Bronchial epithelial cell (primary cell): ENCODE results near the gene ARID3C. TPM values are rescaled to one million over a fixed set of nuclear protein-coding genes. Genes with fewer than 3 reads are reported as not detected.

Experiments
- DNase-seq: peaks from one replicate; pipeline ENCODE4 v3.0.0-alpha.2; 2010; ENCODE audit warnings: low read depth
- FAIRE-seq: peaks from 2 replicates; lab custom pipeline; 2011; peaks lifted over from hg19 to GRCh38; lab: Jason Lieb, UNC
- H3K27me3 ChIP-seq: 2 replicates; pipeline ENCODE4 v1.5.1; 2011; ENCODE audit warnings: low read length; ENCODE audit not compliant: control insufficient read depth, insufficient read depth
- H3K36me3 ChIP-seq: 2 replicates; pipeline ENCODE4 v1.5.1; 2011; ENCODE audit warnings: low read length; ENCODE audit not compliant: control insufficient read depth, insufficient read depth
- H3K4me3 ChIP-seq: 2 replicates; pipeline ENCODE4 v1.5.1; 2011; ENCODE audit warnings: mild to moderate bottlenecking, low read depth, low read length, control low read depth
- total RNA-seq: library from RNA; depleted of rRNA; stranded (reverse); fragments of >200 nt; gene quantifications from 2 replicates; pipeline ENCODE4 v1.2.1, GENCODE V29; 2014
- TF ChIP-seq, protein P1 (sequence below): IDR thresholded peaks from 2 replicates; pipeline ENCODE4 v1.5.1; 2011; ENCODE audit warnings: mild to moderate bottlenecking, moderate library complexity, low read length, control low read depth, inconsistent platforms; ENCODE audit not compliant: insufficient read depth, severe bottlenecking

The ARID3C gene
- total RNA-seq, 1 donor from 2014 or later, result 0.26 TPM

GRCh38 chr9:34577400-34578240, 51.2 kb downstream of the ARID3C start:
- TF ChIP-seq, protein P1, sequence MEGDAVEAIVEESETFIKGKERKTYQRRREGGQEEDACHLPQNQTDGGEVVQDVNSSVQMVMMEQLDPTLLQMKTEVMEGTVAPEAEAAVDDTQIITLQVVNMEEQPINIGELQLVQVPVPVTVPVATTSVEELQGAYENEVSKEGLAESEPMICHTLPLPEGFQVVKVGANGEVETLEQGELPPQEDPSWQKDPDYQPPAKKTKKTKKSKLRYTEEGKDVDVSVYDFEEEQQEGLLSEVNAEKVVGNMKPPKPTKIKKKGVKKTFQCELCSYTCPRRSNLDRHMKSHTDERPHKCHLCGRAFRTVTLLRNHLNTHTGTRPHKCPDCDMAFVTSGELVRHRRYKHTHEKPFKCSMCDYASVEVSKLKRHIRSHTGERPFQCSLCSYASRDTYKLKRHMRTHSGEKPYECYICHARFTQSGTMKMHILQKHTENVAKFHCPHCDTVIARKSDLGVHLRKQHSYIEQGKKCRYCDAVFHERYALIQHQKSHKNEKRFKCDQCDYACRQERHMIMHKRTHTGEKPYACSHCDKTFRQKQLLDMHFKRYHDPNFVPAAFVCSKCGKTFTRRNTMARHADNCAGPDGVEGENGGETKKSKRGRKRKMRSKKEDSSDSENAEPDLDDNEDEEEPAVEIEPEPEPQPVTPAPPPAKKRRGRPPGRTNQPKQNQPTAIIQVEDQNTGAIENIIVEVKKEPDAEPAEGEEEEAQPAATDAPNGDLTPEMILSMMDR, result no peak
- Histone ChIP-seq H3K36me3 (no peaks in the 10 kb centered on the region), H3K4me3 (no peak overlapping the region), H3K27me3 (peaks cover 46% of the 10 kb centered on the region)
- no peak for DNase-seq
- FAIRE-seq, result no peak

DNA sequence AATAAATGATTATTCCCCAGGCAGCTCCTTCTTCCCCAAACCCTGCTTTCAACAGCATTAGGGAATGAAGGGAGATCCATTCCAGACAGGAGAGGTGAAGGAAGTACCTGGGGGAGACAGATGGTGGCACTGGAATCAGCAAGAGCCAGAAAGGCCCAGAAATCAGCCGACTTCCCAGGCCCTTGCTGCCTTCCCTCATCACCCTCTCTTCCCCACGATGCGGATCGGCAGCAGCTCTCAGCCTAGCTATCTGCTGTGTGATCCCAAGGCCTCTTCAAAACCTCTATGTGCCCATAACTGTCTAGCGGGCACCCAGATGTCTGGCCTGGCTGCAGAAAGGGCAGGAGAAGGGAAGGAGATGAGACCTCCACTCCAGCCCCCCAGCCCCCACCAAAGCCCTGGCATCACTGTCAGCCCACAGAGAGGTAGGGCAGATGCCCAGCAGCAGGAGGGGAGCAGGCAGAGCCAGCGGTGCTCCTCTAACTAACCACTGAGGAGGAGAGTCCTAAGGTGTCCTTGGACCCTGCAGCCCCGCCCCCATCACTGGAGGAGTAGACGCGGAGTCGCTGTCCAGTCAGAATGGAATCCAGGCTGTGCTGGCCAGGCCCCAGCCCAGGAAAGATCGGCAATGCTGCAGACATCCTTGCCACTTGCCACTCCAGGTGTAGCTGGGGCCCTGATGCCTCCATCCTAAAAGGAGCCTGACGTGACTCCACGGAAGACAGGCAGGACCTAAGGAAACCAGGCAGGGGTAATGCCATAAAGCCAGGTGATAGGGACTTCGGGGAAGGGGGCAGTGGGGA, 52.1 kb downstream of the ARID3C start:
- DNase-seq (no peak), FAIRE-seq (no peak)
- H3K27me3 ChIP-seq, result peaks cover 44% of the 10 kb centered on the region
- TF ChIP-seq, protein P1, result no peak
- H3K4me3 ChIP-seq, result no peak overlapping the region
- H3K36me3 ChIP-seq, result no peaks in the 10 kb centered on the region

DNA sequence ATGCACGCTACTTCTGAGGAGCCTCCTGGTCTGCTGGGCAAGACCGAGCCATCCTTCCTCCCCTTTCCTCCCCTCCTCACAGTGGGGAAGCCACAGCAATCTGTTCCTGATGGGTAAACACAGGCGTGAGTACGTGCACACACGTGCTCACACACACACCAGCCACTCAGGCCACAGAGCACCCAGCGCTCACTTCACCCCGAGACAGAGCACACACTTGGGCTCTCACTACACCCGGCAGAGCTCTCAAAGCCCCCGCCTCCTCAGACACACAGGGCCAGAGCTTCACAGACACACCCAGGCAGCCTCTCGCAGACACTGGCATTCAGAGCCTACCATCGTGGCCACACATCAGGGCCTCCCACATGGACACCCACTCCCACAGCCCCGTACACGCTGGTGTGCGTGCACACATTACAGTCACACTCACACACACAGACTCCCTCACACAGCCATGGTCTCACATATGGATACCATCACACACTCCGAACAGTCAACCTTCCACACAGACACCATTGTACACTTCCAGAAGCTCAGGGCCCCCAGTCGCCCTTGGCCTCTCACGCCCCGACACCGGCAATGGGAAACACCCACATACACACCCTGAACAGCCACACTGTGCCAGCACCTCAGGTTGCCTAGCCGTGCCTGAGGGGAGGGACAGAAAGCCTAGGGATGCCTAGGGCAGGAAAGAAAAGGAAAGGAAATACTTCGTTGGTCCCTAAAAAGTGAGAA, 52.8 kb downstream of the ARID3C start:
- H3K27me3 ChIP-seq, result peaks cover 42% of the 10 kb centered on the region
- H3K4me3 ChIP-seq, result no peak overlapping the region
- FAIRE-seq, result no peak
- no peaks in the 10 kb centered on the region for H3K36me3 ChIP-seq
- DNase-seq, result no peak
- TF ChIP-seq, protein P1, result no peak

GRCh38 chr9:34575241-34575640, 53.6 kb downstream of the ARID3C start:
- FAIRE-seq, result no peak
- peaks cover 39% of the 10 kb centered on the region for H3K27me3 ChIP-seq
- TF ChIP-seq, protein P1, result no peak
- DNase-seq, result no peak
- H3K4me3 ChIP-seq, result no peak overlapping the region
- H3K36me3 ChIP-seq, result no peaks in the 10 kb centered on the region

- Histone ChIP-seq H3K27me3 (peaks cover 37% of the 10 kb centered on the region), H3K36me3 (no peaks in the 10 kb centered on the region), H3K4me3 (no peak overlapping the region)
- TF ChIP-seq, protein P1, result no peak
- DNase-seq, result no peak
- FAIRE-seq, result no peak
Measured at GRCh38 chr9:34574571-34574970, 54.3 kb downstream of the ARID3C start.
